ENCODE measurements around the gene TLE4. TPM values are rescaled to one million over a fixed set of nuclear protein-coding genes. Genes with fewer than 3 reads are reported as not detected.

The TLE4 gene
- total RNA-seq, 3 donors from 2014 or later (not counting 1 experiment from before 2014, with no cell fraction given): 214 to 240 (median 220) TPM

- H3K4me1 ChIP-seq (ENCODE audit: control insufficient read depth, insufficient read depth, low read length): no peaks in the 10 kb centered on the region
- no peak overlapping the region for H3K4me3 Mint-ChIP-seq
- H3K4me1 Mint-ChIP-seq: no peaks in the 10 kb centered on the region
- no peaks in the 10 kb centered on the region for H3K9me3 ChIP-seq (ENCODE audit: control insufficient read depth, insufficient read depth, low read length)
- TF ChIP-seq, protein P1, sequence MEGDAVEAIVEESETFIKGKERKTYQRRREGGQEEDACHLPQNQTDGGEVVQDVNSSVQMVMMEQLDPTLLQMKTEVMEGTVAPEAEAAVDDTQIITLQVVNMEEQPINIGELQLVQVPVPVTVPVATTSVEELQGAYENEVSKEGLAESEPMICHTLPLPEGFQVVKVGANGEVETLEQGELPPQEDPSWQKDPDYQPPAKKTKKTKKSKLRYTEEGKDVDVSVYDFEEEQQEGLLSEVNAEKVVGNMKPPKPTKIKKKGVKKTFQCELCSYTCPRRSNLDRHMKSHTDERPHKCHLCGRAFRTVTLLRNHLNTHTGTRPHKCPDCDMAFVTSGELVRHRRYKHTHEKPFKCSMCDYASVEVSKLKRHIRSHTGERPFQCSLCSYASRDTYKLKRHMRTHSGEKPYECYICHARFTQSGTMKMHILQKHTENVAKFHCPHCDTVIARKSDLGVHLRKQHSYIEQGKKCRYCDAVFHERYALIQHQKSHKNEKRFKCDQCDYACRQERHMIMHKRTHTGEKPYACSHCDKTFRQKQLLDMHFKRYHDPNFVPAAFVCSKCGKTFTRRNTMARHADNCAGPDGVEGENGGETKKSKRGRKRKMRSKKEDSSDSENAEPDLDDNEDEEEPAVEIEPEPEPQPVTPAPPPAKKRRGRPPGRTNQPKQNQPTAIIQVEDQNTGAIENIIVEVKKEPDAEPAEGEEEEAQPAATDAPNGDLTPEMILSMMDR (IDR thresholded peaks at IDR 0.05): no peak
- no peak overlapping the region for H3K27ac ChIP-seq (ENCODE audit: low read length)
- DNase-seq (no peak), ATAC-seq (no peak)
- no peaks in the 10 kb centered on the region for H3K27me3 ChIP-seq (ENCODE audit: control insufficient read depth, insufficient read depth, low read length)
- WGBS (ENCODE audit: insufficient coverage): 88% methylated on average over 3 of the region's 5 CpGs
- H3K36me3 Mint-ChIP-seq: no peaks in the 10 kb centered on the region
- intact Hi-C loops (cut with micrococcal nuclease): no loop called here
- H3K36me3 ChIP-seq (ENCODE audit: control insufficient read depth, insufficient read depth, low read length): no peaks in the 10 kb centered on the region
- no peak overlapping the region for H3K4me3 ChIP-seq (ENCODE audit: low read length)
- no peak overlapping the region for H3K27ac Mint-ChIP-seq
- no peaks in the 10 kb centered on the region for H3K9me3 Mint-ChIP-seq
- no peaks in the 10 kb centered on the region for H3K27me3 Mint-ChIP-seq (ENCODE audit: low read depth in 2 of 2)
Measured at GRCh38 chr9:79555474-79556089, 16.2 kb upstream of the TLE4 start.

DNA sequence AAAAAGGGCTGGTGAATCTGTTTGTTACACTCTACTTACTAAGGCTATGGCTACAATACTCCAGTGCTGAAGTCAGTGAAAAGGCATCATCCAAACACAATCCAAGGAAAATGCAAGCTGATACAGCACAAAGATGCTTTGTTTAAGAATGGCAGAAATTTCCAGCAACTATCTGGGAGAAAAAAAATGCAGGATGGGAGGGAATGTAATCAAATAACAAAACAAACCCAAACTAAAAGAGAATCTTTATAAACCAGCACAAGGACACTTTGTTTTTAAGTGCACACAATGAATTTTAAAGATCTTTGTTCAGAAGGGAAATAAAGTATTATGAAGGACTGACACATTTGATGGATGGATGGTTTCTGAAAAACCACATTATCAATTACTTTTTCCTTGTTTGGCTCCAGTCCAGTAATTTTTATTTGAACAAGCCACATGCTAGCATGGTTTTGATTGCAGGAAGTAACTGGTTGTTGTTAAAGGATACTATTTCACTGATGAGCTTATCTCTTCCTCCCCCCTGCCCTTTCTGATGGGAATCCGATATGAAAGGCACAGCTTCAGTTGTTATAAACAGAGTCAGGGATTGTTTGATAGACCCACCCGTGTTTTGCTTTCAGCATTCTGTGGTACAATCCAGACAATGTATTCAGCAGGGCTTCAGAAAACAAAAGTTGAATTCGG lies 12.1 kb upstream of the TLE4 start:
- ATAC-seq (no peak), DNase-seq (no peak)
- Mint-ChIP-seq H3K27me3 (ENCODE audit: low read depth in 2 of 2) (peaks cover 0 to 9% of the 10 kb centered on the region in 2 donors), H3K4me3 (no peak overlapping the region), H3K4me1 (no peaks in the 10 kb centered on the region), H3K9me3 (no peaks in the 10 kb centered on the region), H3K36me3 (no peaks in the 10 kb centered on the region), H3K27ac (no peak overlapping the region)
- H3K27me3 ChIP-seq (ENCODE audit: control insufficient read depth, insufficient read depth, low read length): no peaks in the 10 kb centered on the region
- TF ChIP-seq, protein P1 (IDR thresholded peaks at IDR 0.05): no peak
- no peak overlapping the region for H3K4me3 ChIP-seq (ENCODE audit: low read length)
- H3K36me3 ChIP-seq (ENCODE audit: control insufficient read depth, insufficient read depth, low read length): no peaks in the 10 kb centered on the region
- no peak overlapping the region for H3K27ac ChIP-seq (ENCODE audit: low read length)
- 32% methylated on average over 3 of the region's 3 CpGs for WGBS (ENCODE audit: insufficient coverage)
- intact Hi-C loops (cut with micrococcal nuclease): no loop called here
- no peaks in the 10 kb centered on the region for H3K9me3 ChIP-seq (ENCODE audit: control insufficient read depth, insufficient read depth, low read length)
- no peaks in the 10 kb centered on the region for H3K4me1 ChIP-seq (ENCODE audit: control insufficient read depth, insufficient read depth, low read length)

DNA sequence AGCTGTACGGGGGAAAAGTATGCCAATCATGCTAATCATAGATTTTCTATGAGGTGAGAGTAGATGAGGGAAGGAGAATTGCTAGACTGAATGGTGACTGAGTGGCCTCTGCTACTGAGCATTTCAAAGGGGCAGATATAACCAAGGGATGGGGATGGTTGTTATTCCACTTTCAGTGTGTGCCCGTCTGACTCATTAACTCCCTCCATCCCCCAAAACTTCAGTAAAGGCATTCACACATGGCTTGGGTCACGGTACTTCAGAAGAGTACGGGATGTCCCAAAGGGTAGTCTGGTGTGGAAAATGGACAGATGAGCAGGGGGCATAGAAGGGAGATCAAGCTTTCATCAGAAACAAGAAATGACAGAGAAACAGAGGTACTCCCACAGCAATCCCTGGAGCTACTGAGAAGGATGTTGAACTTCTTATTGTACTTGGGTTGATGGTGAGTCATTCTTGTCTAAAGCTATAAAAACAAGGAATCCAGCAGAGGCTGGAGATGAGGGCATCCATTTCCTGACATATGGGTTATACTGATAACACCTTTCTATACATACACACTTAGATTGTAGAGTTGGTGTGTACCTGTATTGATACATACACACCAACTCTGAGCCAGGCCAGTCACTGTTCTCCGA lies 8.9 kb upstream of the TLE4 start:
- no peaks in the 10 kb centered on the region for H3K36me3 Mint-ChIP-seq
- H3K4me1 Mint-ChIP-seq: no peaks in the 10 kb centered on the region
- 100% methylated on average over 3 of the region's 5 CpGs for WGBS (ENCODE audit: insufficient coverage)
- no peak overlapping the region for H3K4me3 Mint-ChIP-seq
- Histone ChIP-seq H3K9me3 (ENCODE audit: control insufficient read depth, insufficient read depth, low read length) (no peaks in the 10 kb centered on the region), H3K27me3 (ENCODE audit: control insufficient read depth, insufficient read depth, low read length) (no peaks in the 10 kb centered on the region), H3K27ac (ENCODE audit: low read length) (no peak overlapping the region), H3K36me3 (ENCODE audit: control insufficient read depth, insufficient read depth, low read length) (no peaks in the 10 kb centered on the region), H3K4me3 (ENCODE audit: low read length) (no peak overlapping the region), H3K4me1 (ENCODE audit: control insufficient read depth, insufficient read depth, low read length) (no peaks in the 10 kb centered on the region)
- intact Hi-C loops (cut with micrococcal nuclease): no loop called here
- peaks cover 0 to 26% of the 10 kb centered on the region in 2 donors for H3K27me3 Mint-ChIP-seq (ENCODE audit: low read depth in 2 of 2)
- DNase-seq: no peak
- no peaks in the 10 kb centered on the region for H3K9me3 Mint-ChIP-seq
- no peak overlapping the region for H3K27ac Mint-ChIP-seq
- no peak for ATAC-seq
- TF ChIP-seq, protein P1 (IDR thresholded peaks at IDR 0.05): no peak

All from natural killer cell (primary cell).